ENCODE measurements around the gene SERPINA9.

DNA sequence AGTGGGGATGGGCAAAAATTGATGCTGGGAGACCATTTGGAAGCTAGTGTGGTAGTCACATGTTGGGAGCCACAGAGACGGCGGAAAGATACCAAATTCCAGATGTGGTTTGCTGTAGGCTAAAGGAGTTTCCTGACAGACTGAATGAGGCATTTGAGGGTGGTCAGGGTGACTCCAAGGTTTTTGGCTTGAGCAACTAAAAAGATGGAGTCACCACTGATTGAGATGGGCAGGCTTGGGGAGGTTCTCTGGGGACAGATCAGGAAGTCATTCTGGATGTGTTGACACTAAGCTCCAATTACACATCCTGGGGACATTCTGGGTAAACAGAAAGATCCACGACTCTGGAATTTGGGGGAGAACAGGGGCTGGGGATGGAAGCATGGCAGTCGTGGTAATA is 15.5 kb upstream of the SERPINA9 start:
- TF ChIP-seq TCF12 (IDR thresholded peaks at IDR 0.05; ENCODE audit: low read depth): no peak
- TF ChIP-seq YY1 (IDR thresholded peaks at IDR 0.05; ENCODE audit: low read depth): no peak
- TF ChIP-seq ZBTB7A (IDR thresholded peaks at IDR 0.05; ENCODE audit: low read depth): no peak
- TF ChIP-seq, protein P1, sequence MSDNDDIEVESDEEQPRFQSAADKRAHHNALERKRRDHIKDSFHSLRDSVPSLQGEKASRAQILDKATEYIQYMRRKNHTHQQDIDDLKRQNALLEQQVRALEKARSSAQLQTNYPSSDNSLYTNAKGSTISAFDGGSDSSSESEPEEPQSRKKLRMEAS (IDR thresholded peaks at IDR 0.05): no peak
- TF ChIP-seq EGR1 (IDR thresholded peaks at IDR 0.05): no peak
- no peak for TF ChIP-seq NFIC (IDR thresholded peaks at IDR 0.05)
- TF ChIP-seq TEAD4 (IDR thresholded peaks at IDR 0.05): no peak
- TF ChIP-seq, protein P2, sequence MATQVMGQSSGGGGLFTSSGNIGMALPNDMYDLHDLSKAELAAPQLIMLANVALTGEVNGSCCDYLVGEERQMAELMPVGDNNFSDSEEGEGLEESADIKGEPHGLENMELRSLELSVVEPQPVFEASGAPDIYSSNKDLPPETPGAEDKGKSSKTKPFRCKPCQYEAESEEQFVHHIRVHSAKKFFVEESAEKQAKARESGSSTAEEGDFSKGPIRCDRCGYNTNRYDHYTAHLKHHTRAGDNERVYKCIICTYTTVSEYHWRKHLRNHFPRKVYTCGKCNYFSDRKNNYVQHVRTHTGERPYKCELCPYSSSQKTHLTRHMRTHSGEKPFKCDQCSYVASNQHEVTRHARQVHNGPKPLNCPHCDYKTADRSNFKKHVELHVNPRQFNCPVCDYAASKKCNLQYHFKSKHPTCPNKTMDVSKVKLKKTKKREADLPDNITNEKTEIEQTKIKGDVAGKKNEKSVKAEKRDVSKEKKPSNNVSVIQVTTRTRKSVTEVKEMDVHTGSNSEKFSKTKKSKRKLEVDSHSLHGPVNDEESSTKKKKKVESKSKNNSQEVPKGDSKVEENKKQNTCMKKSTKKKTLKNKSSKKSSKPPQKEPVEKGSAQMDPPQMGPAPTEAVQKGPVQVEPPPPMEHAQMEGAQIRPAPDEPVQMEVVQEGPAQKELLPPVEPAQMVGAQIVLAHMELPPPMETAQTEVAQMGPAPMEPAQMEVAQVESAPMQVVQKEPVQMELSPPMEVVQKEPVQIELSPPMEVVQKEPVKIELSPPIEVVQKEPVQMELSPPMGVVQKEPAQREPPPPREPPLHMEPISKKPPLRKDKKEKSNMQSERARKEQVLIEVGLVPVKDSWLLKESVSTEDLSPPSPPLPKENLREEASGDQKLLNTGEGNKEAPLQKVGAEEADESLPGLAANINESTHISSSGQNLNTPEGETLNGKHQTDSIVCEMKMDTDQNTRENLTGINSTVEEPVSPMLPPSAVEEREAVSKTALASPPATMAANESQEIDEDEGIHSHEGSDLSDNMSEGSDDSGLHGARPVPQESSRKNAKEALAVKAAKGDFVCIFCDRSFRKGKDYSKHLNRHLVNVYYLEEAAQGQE (IDR thresholded peaks at IDR 0.05; ENCODE audit: low read depth): no peak
- no peak for TF ChIP-seq EP300 (IDR thresholded peaks at IDR 0.05; ENCODE audit: borderline replicate concordance)
- TF ChIP-seq TAF1 (IDR thresholded peaks at IDR 0.05; ENCODE audit: low read depth): no peak
- no peak for TF ChIP-seq RAD21 (IDR thresholded peaks at IDR 0.05; ENCODE audit: low read depth)
- TF ChIP-seq, protein P3, sequence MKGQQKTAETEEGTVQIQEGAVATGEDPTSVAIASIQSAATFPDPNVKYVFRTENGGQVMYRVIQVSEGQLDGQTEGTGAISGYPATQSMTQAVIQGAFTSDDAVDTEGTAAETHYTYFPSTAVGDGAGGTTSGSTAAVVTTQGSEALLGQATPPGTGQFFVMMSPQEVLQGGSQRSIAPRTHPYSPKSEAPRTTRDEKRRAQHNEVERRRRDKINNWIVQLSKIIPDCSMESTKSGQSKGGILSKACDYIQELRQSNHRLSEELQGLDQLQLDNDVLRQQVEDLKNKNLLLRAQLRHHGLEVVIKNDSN (IDR thresholded peaks at IDR 0.05): no peak
- no peak for TF ChIP-seq CEBPB (IDR thresholded peaks at IDR 0.05)
- no peak for TF ChIP-seq FOXM1 (IDR thresholded peaks at IDR 0.05; ENCODE audit: borderline replicate concordance, low read depth)

All from Ishikawa (cell line).